Fibroblast of the conjunctiva (primary cell): Measurements from ENCODE around the gene PTPN14.
"Not testable (repeated sequence)": the region's sequence is repeated elsewhere in the genome, so short reads cannot be mapped to it uniquely, and the experiment has no call there.

Source experiments
- DNase-seq: peaks from one replicate; pipeline ENCODE4 v3.0.0-alpha.2; 2010; ENCODE audit warnings: low read depth

The PTPN14 gene

GRCh38 chr1:214541693-214542092 lies 9.7 kb downstream of the PTPN14 start:
- DNase-seq: no peak

DNA sequence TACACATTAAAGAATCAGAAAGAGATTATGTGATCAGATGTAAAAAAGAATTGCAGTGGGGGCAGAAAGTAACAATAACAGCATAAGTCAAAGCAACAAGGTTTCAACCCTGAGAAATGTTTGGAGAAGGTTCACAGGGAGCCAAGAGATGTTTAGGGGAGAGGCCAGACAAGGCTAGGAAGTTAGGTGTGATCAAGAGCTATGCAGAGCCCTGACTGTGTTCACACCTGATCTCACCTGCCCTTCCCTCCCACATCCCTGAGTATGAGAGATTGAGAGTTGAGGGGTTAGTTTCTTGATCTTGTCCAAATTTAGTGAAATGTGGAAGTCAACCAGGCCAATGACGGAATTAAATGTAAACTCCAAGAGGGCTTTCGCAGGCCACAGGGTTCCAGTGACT lies 10.2 kb downstream of the PTPN14 start:
- no peak for DNase-seq

DNA sequence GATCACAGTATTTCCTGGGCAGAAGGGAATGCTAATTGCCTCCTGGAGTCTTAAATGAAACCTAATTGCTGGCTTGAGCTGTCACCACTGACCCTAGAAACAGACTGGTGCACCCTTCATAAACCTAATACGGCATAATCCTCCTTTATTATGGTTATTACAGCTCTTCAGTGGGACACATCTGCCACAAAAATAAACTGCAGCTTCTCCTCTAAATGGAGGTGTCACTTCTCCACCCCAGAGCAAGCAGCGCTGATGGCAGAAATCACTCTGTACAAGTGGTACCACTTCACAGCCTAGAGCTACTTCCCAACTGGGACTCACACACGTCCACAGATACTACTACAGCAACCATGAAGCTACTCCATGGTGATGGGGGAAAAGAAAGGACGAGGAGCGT lies 11.1 kb downstream of the PTPN14 start:
- DNase-seq: no peak

- DNase-seq: no peak
Measured at GRCh38 chr1:214538496-214538895, 12.9 kb downstream of the PTPN14 start.

- DNase-seq: no peak
Measured at GRCh38 chr1:214537872-214538473, 13.4 kb downstream of the PTPN14 start.

- no peak for DNase-seq
Measured at GRCh38 chr1:214537219-214537618, 14.2 kb downstream of the PTPN14 start.

- no peak for DNase-seq
Measured at GRCh38 chr1:214532070-214532469, 19.3 kb downstream of the PTPN14 start.

GRCh38 chr1:214525535-214526019 lies 25.8 kb downstream of the PTPN14 start:
- no peak for DNase-seq

GRCh38 chr1:214524824-214525223 lies 26.6 kb downstream of the PTPN14 start:
- no peak for DNase-seq

- DNase-seq: no peak
Measured at GRCh38 chr1:214523124-214523824, 28.1 kb downstream of the PTPN14 start.

DNA sequence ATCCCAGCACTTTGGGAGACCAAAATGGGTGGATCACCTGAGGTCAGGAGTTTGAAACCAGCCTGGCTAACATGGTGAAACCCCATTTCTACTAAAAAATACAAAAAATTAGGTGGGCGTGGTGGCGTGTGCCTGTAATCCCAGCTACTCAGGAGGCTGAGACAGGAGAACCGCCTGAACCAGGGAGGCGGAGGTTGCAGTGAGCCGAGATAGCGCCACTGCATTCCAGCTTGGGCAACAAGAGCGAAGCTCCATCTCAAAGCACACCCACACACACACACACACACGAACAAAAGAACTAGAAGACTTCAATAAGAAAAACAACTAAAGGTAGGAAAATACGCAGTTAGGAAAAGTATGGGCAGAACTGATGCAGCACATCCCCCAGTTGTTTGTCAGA lies 29.9 kb downstream of the PTPN14 start:
- DNase-seq: not testable (repeated sequence)

GRCh38 chr1:214520544-214521165 lies 30.7 kb downstream of the PTPN14 start:
- no peak for DNase-seq

GRCh38 chr1:214518361-214518760 lies 33.0 kb downstream of the PTPN14 start:
- DNase-seq: no peak

GRCh38 chr1:214516434-214517326 lies 34.7 kb downstream of the PTPN14 start:
- DNase-seq: no peak

- DNase-seq: no peak
Measured at GRCh38 chr1:214515544-214516433, 35.6 kb downstream of the PTPN14 start.

DNA sequence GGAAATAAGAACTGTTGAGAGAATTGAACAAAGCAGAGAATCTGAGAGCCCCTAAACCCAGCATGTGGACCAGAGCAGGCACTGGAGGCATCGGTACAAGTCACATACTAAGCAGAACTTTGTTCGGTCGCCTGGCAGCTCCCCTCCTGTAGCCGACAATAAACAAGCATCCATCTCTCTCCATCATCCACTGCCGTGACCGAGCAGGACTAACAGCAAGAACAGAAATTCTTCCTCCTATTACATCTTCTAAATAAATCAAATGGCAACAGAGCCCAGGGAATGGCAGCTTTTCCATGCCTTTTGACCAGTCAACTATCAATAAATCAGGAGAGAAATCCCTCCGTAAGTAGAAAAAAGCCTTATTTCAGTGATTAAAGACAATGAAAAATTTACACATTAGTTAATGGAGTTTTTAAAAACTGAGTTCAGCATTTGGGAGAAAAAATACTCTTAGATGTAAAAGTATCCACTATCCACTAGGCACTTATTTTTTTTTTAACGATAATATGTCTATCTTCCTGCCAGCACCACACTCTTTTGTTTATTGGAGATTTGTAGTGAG lies 36.5 kb downstream of the PTPN14 start:
- no peak for DNase-seq

- DNase-seq: peak; percentile 55
Measured at GRCh38 chr1:214514032-214514818, 37.2 kb downstream of the PTPN14 start.

- DNase-seq: no peak
Measured at GRCh38 chr1:214513394-214513793, 38.0 kb downstream of the PTPN14 start.

- DNase-seq: no peak
Measured at GRCh38 chr1:214511639-214511998, 39.8 kb downstream of the PTPN14 start.
